ENCODE results near the gene CD163L1. TPM values are rescaled to one million over a fixed set of nuclear protein-coding genes. Genes with fewer than 3 reads are reported as not detected.

CD163L1 gene
- total and polyA plus RNA-seq, 9 of the 15 experiments (the other 6 are each of a cell fraction or from before 2014, with no cell fraction given): 0.54 to 9.2 (median 2.0) TPM

DNA sequence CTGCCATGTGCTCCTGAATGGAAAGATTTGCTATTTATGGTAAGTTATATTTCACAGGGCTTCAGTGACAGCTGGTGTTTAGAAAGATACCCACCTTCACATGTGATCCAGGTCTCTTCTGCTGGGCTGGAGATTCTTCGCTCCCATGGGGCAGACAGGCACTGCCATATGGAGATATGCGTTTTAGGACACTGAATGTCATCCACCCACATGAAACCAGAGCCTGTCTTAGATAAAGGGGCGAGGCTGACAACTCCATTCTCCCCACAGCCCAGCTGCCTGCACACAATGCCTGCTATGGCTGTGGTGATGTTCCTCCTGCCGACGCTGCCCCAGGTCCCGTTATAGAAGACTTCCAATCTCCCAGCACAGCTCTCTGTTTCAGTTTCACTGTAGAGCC is 70.7 kb downstream of the CD163L1 start (continued):
- TF ChIP-seq CEBPZ (IDR thresholded peaks at IDR 0.05; ENCODE audit: borderline replicate concordance, low read depth, low read length): no peak
- TF ChIP-seq GATA2 (CRISPR knock-in tag; IDR thresholded peaks at IDR 0.05): no peak; the same call in 1 of the 2 replicates
- no peak for TF ChIP-seq NCOA4 (IDR thresholded peaks at IDR 0.05; ENCODE audit: partially characterized antibody)
- no peak for TF ChIP-seq SRF (CRISPR knock-in tag; IDR thresholded peaks at IDR 0.05)
- TF ChIP-seq TAL1 (IDR thresholded peaks at IDR 0.05): peak; percentile 64; the same call in 1 of the 2 replicates
- no peak for TF ChIP-seq SMARCE1 (IDR thresholded peaks at IDR 0.05)
- no peak for TF ChIP-seq GTF2B (IDR thresholded peaks at IDR 0.05; ENCODE audit: extremely low read depth, insufficient read length)
- TF ChIP-seq, protein P1, sequence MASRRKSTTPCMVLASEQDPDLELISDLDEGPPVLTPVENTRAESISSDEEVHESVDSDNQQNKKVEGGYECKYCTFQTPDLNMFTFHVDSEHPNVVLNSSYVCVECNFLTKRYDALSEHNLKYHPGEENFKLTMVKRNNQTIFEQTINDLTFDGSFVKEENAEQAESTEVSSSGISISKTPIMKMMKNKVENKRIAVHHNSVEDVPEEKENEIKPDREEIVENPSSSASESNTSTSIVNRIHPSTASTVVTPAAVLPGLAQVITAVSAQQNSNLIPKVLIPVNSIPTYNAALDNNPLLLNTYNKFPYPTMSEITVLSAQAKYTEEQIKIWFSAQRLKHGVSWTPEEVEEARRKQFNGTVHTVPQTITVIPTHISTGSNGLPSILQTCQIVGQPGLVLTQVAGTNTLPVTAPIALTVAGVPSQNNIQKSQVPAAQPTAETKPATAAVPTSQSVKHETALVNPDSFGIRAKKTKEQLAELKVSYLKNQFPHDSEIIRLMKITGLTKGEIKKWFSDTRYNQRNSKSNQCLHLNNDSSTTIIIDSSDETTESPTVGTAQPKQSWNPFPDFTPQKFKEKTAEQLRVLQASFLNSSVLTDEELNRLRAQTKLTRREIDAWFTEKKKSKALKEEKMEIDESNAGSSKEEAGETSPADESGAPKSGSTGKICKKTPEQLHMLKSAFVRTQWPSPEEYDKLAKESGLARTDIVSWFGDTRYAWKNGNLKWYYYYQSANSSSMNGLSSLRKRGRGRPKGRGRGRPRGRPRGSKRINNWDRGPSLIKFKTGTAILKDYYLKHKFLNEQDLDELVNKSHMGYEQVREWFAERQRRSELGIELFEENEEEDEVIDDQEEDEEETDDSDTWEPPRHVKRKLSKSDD (conservative IDR thresholded peaks at IDR 0.05; ENCODE audit: low read length): no peak
- no peak for TF ChIP-seq TOE1 (IDR thresholded peaks at IDR 0.05; ENCODE audit: borderline replicate concordance)
- TF ChIP-seq TOE1 (CRISPR knock-in tag; IDR thresholded peaks at IDR 0.05; ENCODE audit: borderline replicate concordance, low read depth): no peak
- TF ChIP-seq PHF21A (IDR thresholded peaks at IDR 0.05; ENCODE audit: borderline replicate concordance, low read depth): no peak
- no peak for TF ChIP-seq ZNF75A (CRISPR knock-in tag; IDR thresholded peaks at IDR 0.05)
- no peak for TF ChIP-seq ZC3H8 (IDR thresholded peaks at IDR 0.05)
- no peak for TF ChIP-seq CBX8 (IDR thresholded peaks at IDR 0.05; ENCODE audit: borderline replicate concordance, extremely low read depth, low read depth, low read length, poor library complexity, severe bottlenecking)
- no peak for TF ChIP-seq DACH1 (IDR thresholded peaks at IDR 0.05; ENCODE audit: partially characterized antibody)
- TF ChIP-seq PURB (CRISPR knock-in tag; IDR thresholded peaks at IDR 0.05; ENCODE audit: low read depth): no peak
- TF ChIP-seq E2F1 (CRISPR knock-in tag; IDR thresholded peaks at IDR 0.05): no peak

Data from K562 (cell line).